A172 (cell line): Measurements from ENCODE around the gene EBPL. TPM values are rescaled to one million over a fixed set of nuclear protein-coding genes. Genes with fewer than 3 reads are reported as not detected.

ENCODE experiments used
- DNase-seq: peaks from one replicate; pipeline ENCODE4 v3.0.0-alpha.2; 2015; ENCODE audit warnings: low spot score
- total RNA-seq: library from RNA; depleted of rRNA; stranded (reverse); fragments of >200 nt; shearing (Covaris generic); gene quantifications from 2 replicates; pipeline ENCODE4 v1.2.3, GENCODE V29; 2014

EBPL gene
- total RNA-seq, 1 experiment from 2014 or later = 123 TPM

- no peak for DNase-seq
Observed at GRCh38 chr13:49676581-49677298, 14.5 kb downstream of the EBPL start.

- DNase-seq = no peak
Observed at GRCh38 chr13:49670828-49671227, 20.5 kb downstream of the EBPL start.

- DNase-seq = peak; percentile 67
Observed at GRCh38 chr13:49669735-49670309, 21.5 kb downstream of the EBPL start.

- peak; percentile 65 for DNase-seq
Observed at GRCh38 chr13:49667773-49668172, 23.5 kb downstream of the EBPL start.

GRCh38 chr13:49664606-49665005, 26.7 kb downstream of the EBPL start:
- no peak for DNase-seq

- DNase-seq = no peak
Observed at GRCh38 chr13:49657241-49657641, 34.0 kb downstream of the EBPL start.

GRCh38 chr13:49655906-49656305, 35.4 kb downstream of the EBPL start:
- peak; percentile 13 for DNase-seq

GRCh38 chr13:49654011-49654410, 37.3 kb downstream of the EBPL start:
- DNase-seq = no peak

- no peak for DNase-seq
Observed at GRCh38 chr13:49653478-49653877, 37.8 kb downstream of the EBPL start.

GRCh38 chr13:49652355-49653305, 38.7 kb downstream of the EBPL start:
- peak; percentile 35 for DNase-seq

GRCh38 chr13:49651570-49652354, 39.5 kb downstream of the EBPL start:
- DNase-seq = no peak

- DNase-seq = no peak
Observed at GRCh38 chr13:49649963-49650312, 41.3 kb downstream of the EBPL start.

- peak; percentile 40 for DNase-seq
Observed at GRCh38 chr13:49649244-49649962, 41.9 kb downstream of the EBPL start.

GRCh38 chr13:49646688-49647087, 44.6 kb downstream of the EBPL start:
- DNase-seq = no peak

- DNase-seq = no peak
Observed at GRCh38 chr13:49645451-49645850, 45.8 kb downstream of the EBPL start.

GRCh38 chr13:49643035-49643646, 48.1 kb downstream of the EBPL start:
- DNase-seq = no peak

GRCh38 chr13:49641801-49642291, 49.4 kb downstream of the EBPL start:
- peak; percentile 61 for DNase-seq

- DNase-seq = no peak
Observed at GRCh38 chr13:49638744-49639072, 52.6 kb downstream of the EBPL start.

- DNase-seq = no peak
Observed at GRCh38 chr13:49638030-49638743, 53.1 kb downstream of the EBPL start.

GRCh38 chr13:49636705-49637104, 54.6 kb downstream of the EBPL start:
- no peak for DNase-seq
